RWPE2 (cell line): ENCODE measurements around the gene ZC3H4.

Experiments
- ATAC-seq: fragments of 200-7000 bp; cut with Tn5 transposase; 3 replicates; pipeline ENCODE4 v1.9.1; 2021; ENCODE audit warnings: low read depth
- DNase-seq: peaks from one replicate; pipeline ENCODE4 v3.0.0-alpha.2; 2020; ENCODE audit warnings: low spot score
- H3K27ac ChIP-seq: fragments of 450-650 bp; 2 replicates; pipeline ENCODE4 v1.5.1; 2017; ENCODE audit warnings: mild to moderate bottlenecking; ENCODE audit not compliant: poor library complexity, severe bottlenecking
- H3K27me3 ChIP-seq: fragments of 250-450 bp; sonication (Bioruptor Pico); 2 replicates; pipeline ENCODE4 v1.5.1; 2021; ENCODE audit warnings: mild to moderate bottlenecking, moderate library complexity; ENCODE audit not compliant: insufficient read depth, poor library complexity, severe bottlenecking
- H3K36me3 ChIP-seq: fragments of 250-450 bp; sonication (Bioruptor Pico); 2 replicates; pipeline ENCODE4 v1.5.1; 2020; ENCODE audit warnings: low read depth, mild to moderate bottlenecking, moderate library complexity
- H3K4me1 ChIP-seq: fragments of 250-450 bp; sonication (Bioruptor Pico); 2 replicates; pipeline ENCODE4 v1.5.1; 2021; ENCODE audit warnings: mild to moderate bottlenecking, moderate library complexity; ENCODE audit not compliant: insufficient read depth, poor library complexity, severe bottlenecking
- H3K4me3 ChIP-seq: fragments of 250-450 bp; sonication (Bioruptor Pico); 2 replicates; pipeline ENCODE4 v1.5.1; 2021; ENCODE audit warnings: mild to moderate bottlenecking, moderate library complexity; ENCODE audit not compliant: severe bottlenecking
- H3K9me3 ChIP-seq: fragments of 250-450 bp; sonication (Bioruptor Pico); 2 replicates; pipeline ENCODE4 v1.5.1; 2021; ENCODE audit warnings: mild to moderate bottlenecking, moderate library complexity; ENCODE audit not compliant: severe bottlenecking
- TF ChIP-seq, protein P1 (sequence below): fragments of 450-650 bp; IDR thresholded peaks from one replicate; pipeline ENCODE4 v1.5.1; 2017; ENCODE audit warnings: mild to moderate bottlenecking, moderate library complexity; ENCODE audit not compliant: poor library complexity, severe bottlenecking

ZC3H4 gene

DNA sequence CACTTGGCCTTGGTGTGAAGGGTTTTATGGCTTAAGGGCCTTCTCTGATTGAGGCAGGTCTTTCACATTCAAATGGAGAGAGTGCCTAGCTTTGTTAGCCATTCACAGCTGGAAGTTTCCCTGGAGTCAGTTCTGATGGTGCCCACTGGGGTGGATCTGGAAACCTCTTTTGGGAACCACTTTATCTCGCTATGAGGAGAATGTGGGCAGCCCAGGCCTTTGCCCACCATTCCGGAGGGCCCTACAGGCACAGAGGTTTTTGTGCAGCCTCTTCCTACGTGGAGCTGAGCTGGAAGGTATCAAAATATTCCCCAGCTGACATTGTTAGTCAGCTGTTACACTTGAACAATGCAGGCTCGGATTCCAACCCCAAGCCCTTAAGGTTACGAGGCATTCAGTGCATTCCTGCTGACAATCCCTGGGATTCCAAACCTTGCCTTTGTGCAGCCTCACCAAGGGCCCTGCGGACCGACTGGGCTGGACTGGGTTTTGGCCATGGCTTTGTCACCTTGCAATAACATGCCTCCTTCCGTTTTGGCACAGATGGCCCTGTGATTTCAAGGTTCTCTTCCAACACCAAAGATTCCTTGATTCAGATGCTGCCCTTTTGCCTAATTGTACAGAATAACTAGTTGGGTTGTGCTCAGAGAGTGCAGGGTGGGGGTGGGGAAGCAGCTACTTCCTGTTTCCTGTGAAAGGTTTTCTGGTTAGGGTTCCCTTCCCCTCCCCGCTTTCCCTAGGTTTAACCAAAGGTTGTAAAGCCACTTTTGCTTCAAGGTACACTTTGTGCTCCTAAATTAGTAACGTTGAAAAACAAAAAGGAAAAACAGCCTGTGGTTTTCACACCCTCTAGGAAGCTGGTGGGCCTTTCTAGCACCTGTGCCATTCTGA is 44.1 kb upstream of the ZC3H4 start:
- Histone ChIP-seq H3K4me3 (no peak overlapping the region), H3K4me1 (peaks cover 29% of the 10 kb centered on the region), H3K36me3 (peaks cover 97% of the 10 kb centered on the region), H3K27ac (peak overlapping the region; percentile 50), H3K27me3 (no peaks in the 10 kb centered on the region), H3K9me3 (no peaks in the 10 kb centered on the region)
- ATAC-seq (peak; percentile 76), DNase-seq (no peak)
- TF ChIP-seq, protein P1, sequence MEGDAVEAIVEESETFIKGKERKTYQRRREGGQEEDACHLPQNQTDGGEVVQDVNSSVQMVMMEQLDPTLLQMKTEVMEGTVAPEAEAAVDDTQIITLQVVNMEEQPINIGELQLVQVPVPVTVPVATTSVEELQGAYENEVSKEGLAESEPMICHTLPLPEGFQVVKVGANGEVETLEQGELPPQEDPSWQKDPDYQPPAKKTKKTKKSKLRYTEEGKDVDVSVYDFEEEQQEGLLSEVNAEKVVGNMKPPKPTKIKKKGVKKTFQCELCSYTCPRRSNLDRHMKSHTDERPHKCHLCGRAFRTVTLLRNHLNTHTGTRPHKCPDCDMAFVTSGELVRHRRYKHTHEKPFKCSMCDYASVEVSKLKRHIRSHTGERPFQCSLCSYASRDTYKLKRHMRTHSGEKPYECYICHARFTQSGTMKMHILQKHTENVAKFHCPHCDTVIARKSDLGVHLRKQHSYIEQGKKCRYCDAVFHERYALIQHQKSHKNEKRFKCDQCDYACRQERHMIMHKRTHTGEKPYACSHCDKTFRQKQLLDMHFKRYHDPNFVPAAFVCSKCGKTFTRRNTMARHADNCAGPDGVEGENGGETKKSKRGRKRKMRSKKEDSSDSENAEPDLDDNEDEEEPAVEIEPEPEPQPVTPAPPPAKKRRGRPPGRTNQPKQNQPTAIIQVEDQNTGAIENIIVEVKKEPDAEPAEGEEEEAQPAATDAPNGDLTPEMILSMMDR = no peak

DNA sequence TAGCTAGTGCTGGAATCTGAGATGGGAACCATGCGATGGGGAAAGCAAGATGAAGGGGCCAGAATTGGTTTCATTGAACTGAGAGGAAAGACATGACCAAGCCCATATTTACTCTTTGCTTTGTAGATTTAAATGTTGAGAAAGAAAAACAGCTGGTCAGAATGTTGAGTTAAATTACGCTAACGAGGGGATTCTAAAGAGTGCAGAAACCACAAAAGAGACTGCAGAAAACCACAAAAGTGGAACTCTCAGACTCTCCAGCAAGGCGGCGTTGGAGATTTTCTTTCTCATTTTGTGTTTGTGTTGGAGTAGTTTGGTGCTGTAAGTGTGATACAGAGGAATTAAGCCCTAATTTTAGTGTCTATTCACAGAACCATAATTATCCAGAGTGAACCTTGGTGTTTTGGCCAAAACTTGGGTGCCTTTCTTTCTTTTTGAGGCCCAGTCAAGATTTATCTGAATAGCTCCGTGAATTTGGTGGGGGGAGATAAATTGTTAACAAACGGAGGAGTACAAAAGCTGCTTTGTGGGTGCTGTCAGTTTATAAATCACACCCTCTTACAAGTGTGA is 43.4 kb upstream of the ZC3H4 start:
- Histone ChIP-seq H3K4me3 (no peak overlapping the region), H3K27ac (peak overlapping the region; percentile 50), H3K27me3 (no peaks in the 10 kb centered on the region), H3K4me1 (peaks cover 36% of the 10 kb centered on the region), H3K9me3 (no peaks in the 10 kb centered on the region), H3K36me3 (peaks cover 94% of the 10 kb centered on the region)
- TF ChIP-seq, protein P1 = no peak
- DNase-seq (no peak), ATAC-seq (no peak)

DNA sequence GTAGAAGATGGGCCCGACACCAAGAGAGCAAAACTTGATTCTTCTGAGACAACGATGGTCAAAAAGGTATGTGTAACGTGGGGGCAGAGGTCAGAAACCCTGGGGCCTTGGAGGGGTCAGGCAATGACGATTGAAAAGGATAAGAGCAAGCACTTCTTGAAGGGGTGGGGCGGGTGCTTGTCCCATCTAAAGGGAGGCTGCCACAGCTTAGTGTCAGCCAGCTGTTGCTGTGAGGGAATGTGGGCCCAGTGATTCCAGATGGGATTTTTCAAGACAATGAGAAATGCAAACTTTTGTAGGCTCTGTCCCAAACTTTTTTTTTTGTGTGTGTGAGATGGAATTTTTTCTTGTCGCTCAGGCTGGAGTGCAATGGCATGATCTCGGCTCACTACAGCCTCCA is 41.6 kb upstream of the ZC3H4 start:
- TF ChIP-seq, protein P1 = no peak
- ATAC-seq (no peak), DNase-seq (no peak)
- Histone ChIP-seq H3K4me1 (peaks cover 42% of the 10 kb centered on the region), H3K36me3 (peaks cover 95% of the 10 kb centered on the region), H3K4me3 (no peak overlapping the region), H3K27me3 (no peaks in the 10 kb centered on the region), H3K27ac (no peak overlapping the region), H3K9me3 (no peaks in the 10 kb centered on the region)

DNA sequence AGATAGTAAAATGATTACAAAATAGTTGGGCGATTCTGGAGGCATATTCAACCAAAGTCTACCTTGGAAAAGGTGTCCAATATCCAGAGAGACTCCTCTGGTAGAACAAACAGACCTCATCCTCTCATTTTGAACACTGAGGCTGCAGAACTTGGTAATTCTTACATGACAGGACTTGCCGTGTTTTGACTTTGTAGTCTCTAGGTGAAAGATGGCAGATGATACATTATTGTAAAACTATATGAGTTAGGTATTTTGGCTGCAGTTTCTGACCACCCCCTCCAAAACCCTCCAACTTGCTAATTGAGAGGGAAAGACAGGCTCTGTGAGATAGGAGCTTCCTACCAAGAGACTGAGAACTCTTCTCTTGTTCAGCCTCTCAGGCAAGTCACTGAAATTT is 39.7 kb upstream of the ZC3H4 start:
- Histone ChIP-seq H3K9me3 (no peaks in the 10 kb centered on the region), H3K4me3 (no peak overlapping the region), H3K36me3 (peaks cover 94% of the 10 kb centered on the region), H3K4me1 (peaks cover 35% of the 10 kb centered on the region), H3K27me3 (no peaks in the 10 kb centered on the region), H3K27ac (peak overlapping the region; percentile 62)
- TF ChIP-seq, protein P1 = no peak
- no peak for ATAC-seq
- no peak for DNase-seq

DNA sequence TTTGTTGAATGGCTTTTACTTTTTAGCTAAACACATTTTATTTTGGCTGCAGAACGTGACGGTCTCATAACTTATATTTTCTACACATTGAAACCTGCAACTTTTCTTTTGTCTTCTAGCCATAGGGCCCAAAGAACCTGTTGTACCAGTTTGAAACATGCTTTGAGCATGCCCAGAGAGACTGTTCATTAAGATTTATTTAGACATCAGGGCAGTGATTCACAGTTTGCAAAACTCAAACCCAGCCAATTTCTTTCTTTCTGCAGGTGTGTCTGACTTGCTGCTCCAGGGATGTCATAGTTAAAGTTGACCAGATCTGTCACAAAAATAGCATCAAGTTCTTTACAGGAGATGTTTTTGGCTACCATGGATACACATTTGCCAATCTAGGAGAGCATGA is 39.1 kb upstream of the ZC3H4 start:
- no peak for DNase-seq
- H3K27ac ChIP-seq = peak overlapping the region; percentile 62
- peak; percentile 88 for ATAC-seq
- no peaks in the 10 kb centered on the region for H3K27me3 ChIP-seq
- TF ChIP-seq, protein P1 = no peak
- H3K36me3 ChIP-seq = peaks cover 93% of the 10 kb centered on the region
- H3K9me3 ChIP-seq = no peaks in the 10 kb centered on the region
- no peak overlapping the region for H3K4me3 ChIP-seq
- H3K4me1 ChIP-seq = peaks cover 29% of the 10 kb centered on the region
